Adipocyte (in vitro differentiated cells): ENCODE results near the gene RBMS3.
A peak's percentile ranks its signal among the peaks of the same experiment; 100 is the strongest.

ENCODE experiments used
- DNase-seq: peaks from one replicate; pipeline ENCODE4 v3.0.0-alpha.2; 2015; ENCODE audit warnings: low read depth
- H3K27me3 ChIP-seq: replicated peaks from 2 replicates; pipeline ENCODE4 v1.7.0; 2013; ENCODE audit warnings: mild to moderate bottlenecking, low read length, moderate library complexity; ENCODE audit not compliant: control insufficient read depth, insufficient read depth
- H3K36me3 ChIP-seq: 2 replicates; pipeline ENCODE4 v1.7.0; 2013; ENCODE audit warnings: low read length, mild to moderate bottlenecking, moderate library complexity; ENCODE audit not compliant: control insufficient read depth, insufficient read depth, severe bottlenecking
- H3K4me1 ChIP-seq: 2 replicates; pipeline ENCODE4 v1.7.0; 2013; ENCODE audit warnings: mild to moderate bottlenecking, low read length, moderate library complexity; ENCODE audit not compliant: control insufficient read depth, insufficient read depth
- H3K4me3 ChIP-seq: 2 replicates; pipeline ENCODE4 v1.7.0; 2013; ENCODE audit warnings: mild to moderate bottlenecking, low read length, moderate library complexity
- H3K9ac ChIP-seq: 2 replicates; pipeline ENCODE4 v1.7.0; 2013; ENCODE audit warnings: mild to moderate bottlenecking, low read length, moderate library complexity
- H3K9me3 ChIP-seq: 2 replicates; pipeline ENCODE4 v1.7.0; 2013; ENCODE audit warnings: mild to moderate bottlenecking, low read length, moderate library complexity; ENCODE audit not compliant: control insufficient read depth

The RBMS3 gene

DNA sequence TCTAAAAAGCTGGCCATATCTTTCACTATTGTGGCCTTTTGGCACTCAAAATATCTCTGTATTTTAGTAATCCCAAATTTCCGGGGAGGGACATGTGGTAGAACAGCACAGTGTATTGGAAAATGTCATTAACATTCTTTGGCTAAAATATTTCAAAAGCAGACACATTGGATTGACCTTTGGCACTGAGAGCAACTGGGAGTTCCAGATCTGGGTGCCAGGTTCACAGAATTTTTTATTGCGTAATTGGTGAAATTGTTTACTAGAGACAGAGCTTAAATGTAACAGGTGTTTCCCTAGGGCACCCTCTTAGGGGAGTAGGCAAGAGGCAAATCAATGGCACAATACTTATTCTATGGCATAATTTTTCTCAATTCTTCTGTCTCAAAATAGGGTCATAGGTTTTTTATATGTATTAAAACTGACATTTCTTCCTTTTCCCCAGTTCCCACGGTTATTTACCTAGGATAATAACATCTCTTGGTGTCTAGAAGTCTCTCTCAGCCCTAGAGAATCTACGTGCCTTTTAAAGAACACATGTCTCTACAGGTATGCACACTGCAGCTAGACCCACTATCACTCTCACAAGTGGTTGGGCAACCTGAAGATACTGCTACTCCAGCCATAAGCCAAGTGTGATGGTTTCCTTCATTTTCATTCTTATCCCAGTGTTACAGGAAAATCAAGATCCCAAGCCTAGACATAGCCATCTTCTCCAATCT is 10.6 kb downstream of the RBMS3 start:
- Histone ChIP-seq H3K4me3 (peak overlapping the region; percentile 15), H3K9me3 (no peaks in the 10 kb centered on the region), H3K27me3 (no peaks in the 10 kb centered on the region), H3K4me1 (peaks cover 68% of the 10 kb centered on the region), H3K9ac (no peak overlapping the region), H3K36me3 (peaks cover 16% of the 10 kb centered on the region)
- no peak for DNase-seq

DNA sequence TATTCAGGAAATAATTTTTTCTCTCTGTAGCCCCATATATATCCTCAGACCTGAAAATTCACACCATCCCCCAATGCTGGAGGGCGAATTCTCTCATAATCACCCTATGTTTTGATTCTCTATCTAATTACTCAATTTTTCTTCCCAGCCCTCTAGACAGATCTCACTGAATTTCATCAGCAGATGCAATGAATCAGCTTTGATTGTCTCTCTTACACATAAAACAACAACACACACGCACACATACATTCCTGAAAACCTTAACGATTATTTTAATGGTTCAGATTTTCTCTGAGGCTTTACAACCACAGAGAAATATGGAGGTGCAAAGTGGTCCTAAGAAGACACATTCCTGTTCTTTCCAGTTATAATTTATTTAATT is 11.1 kb downstream of the RBMS3 start:
- H3K4me3 ChIP-seq, result no peak overlapping the region
- no peak overlapping the region for H3K9ac ChIP-seq
- H3K36me3 ChIP-seq, result peaks cover 16% of the 10 kb centered on the region
- H3K9me3 ChIP-seq, result no peaks in the 10 kb centered on the region
- H3K27me3 ChIP-seq, result no peaks in the 10 kb centered on the region
- H3K4me1 ChIP-seq, result peaks cover 64% of the 10 kb centered on the region
- DNase-seq, result no peak

DNA sequence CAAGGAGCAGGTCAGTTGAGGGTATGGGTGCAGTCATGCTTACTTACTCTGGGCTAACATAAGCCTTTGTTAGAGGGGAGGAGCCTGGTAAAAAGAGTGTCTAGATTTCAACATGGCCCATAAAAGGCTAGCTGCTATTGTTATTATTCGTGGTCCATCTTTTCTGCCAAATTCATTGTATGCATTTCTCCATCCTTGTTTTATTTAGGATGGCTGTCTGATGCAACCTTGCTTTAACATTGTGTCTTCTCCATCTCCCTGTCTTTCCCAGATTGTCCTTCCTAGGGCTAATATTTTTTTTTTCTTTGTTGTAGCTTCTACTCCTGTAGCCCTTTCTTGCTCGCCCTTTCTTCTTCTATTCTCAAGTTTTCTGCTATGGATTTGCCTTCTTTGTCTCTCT is 12.6 kb downstream of the RBMS3 start:
- no peak for DNase-seq
- H3K9ac ChIP-seq, result no peak overlapping the region
- H3K27me3 ChIP-seq, result no peaks in the 10 kb centered on the region
- peaks cover 16% of the 10 kb centered on the region for H3K36me3 ChIP-seq
- H3K4me1 ChIP-seq, result peaks cover 59% of the 10 kb centered on the region
- H3K9me3 ChIP-seq, result no peaks in the 10 kb centered on the region
- H3K4me3 ChIP-seq, result no peak overlapping the region

DNA sequence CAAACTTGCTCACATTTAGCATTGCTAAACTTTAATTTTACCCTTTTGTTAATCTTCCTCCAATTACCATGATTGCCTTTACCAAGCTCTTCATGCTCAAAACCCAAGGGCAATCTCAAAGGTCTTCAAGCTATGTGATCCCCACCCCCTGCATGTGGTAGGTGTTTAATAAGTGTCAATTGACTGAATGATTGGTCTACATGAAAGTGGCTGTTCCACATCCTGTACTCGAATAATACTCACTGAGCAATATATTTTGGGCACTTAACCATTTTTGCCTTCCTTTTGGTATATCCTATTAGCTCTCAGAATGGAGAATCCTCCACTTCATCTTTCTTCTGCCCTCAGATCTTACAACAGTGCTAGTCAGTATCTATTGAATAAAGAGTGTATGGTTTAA is 17.1 kb downstream of the RBMS3 start:
- H3K9ac ChIP-seq, result no peak overlapping the region
- H3K4me1 ChIP-seq, result peaks cover 22% of the 10 kb centered on the region
- H3K9me3 ChIP-seq, result no peaks in the 10 kb centered on the region
- no peak for DNase-seq
- peaks cover 6% of the 10 kb centered on the region for H3K36me3 ChIP-seq
- no peaks in the 10 kb centered on the region for H3K27me3 ChIP-seq
- no peak overlapping the region for H3K4me3 ChIP-seq

DNA sequence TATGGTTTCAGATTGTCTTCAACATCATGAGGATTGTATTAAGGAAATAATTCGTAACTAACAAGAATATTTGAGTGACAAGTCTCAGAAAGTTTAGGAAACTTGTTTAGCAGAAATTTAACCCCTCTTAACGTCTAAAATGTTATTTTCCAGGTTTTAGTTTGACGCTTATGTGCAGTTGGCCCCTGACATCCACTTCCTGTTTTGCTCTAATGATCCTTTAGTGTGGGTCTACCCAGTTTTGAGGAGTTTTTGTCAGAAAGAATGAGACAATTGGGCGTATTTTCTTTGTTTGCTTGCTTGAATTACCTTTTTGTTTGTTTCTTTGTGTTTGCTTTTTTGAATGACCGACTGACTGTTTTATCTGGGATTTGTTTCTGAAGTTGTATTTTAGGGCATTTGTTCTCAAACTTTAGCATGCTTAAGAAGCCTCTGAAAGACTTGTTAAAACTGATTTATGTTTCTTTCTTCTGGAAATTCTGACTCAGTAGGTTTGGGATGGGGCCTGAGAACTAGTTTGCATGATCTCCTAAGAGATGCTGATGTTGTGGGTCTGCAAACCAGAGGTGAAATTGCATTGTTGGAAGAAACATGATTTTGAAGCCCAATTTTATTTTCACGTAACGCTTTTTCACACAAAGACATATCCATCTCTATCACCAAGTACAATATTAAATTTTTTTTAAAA is 20.6 kb downstream of the RBMS3 start:
- no peak overlapping the region for H3K4me3 ChIP-seq
- peaks cover 11% of the 10 kb centered on the region for H3K4me1 ChIP-seq
- no peaks in the 10 kb centered on the region for H3K27me3 ChIP-seq
- H3K9me3 ChIP-seq, result no peaks in the 10 kb centered on the region
- H3K9ac ChIP-seq, result no peak overlapping the region
- DNase-seq, result no peak
- H3K36me3 ChIP-seq, result peaks cover 19% of the 10 kb centered on the region

DNA sequence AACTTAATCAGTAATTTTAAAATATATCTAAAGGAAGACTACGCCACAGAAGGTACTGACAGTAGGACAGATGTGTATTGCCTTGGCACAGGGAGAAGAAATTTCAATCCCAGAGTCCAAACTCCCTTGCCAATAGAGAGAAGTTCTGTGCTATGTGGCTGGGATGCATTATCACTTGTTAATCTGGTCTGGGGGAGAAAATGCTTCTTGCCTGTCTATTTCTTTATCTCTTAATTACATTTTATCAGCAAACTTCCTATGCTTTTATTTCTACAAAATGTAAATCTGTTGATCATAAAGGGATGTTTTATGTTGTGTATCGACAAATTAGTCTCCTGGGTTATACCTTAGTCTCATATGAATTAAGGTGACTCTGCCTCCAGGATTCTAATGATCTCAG is 21.7 kb downstream of the RBMS3 start:
- Histone ChIP-seq H3K27me3 (no peaks in the 10 kb centered on the region), H3K9me3 (no peaks in the 10 kb centered on the region), H3K4me1 (peaks cover 5% of the 10 kb centered on the region), H3K4me3 (no peak overlapping the region), H3K36me3 (peaks cover 19% of the 10 kb centered on the region), H3K9ac (no peak overlapping the region)
- no peak for DNase-seq

DNA sequence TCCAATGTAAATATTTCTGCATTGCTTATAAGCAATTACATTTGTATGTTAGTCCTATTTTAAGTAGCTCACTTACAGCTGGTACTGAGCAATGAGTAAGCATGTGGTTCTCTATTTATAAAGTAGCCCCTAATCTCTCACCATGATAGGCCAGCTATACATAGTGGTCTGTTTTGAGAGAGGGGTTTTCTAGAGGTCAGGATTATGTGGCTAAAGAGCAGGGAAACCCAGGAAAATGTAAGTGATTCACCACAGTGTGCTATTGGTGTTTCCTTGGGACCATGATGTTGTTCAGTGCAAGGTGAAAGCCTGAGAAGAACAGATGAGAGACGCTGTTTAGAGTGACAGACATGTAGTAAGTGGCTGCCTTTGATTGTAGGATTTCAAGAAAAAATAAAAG is 26.4 kb downstream of the RBMS3 start:
- no peak for DNase-seq
- no peaks in the 10 kb centered on the region for H3K9me3 ChIP-seq
- no peak overlapping the region for H3K4me3 ChIP-seq
- H3K9ac ChIP-seq, result no peak overlapping the region
- H3K4me1 ChIP-seq, result peaks cover 10% of the 10 kb centered on the region
- H3K27me3 ChIP-seq, result no peaks in the 10 kb centered on the region
- peaks cover 19% of the 10 kb centered on the region for H3K36me3 ChIP-seq

DNA sequence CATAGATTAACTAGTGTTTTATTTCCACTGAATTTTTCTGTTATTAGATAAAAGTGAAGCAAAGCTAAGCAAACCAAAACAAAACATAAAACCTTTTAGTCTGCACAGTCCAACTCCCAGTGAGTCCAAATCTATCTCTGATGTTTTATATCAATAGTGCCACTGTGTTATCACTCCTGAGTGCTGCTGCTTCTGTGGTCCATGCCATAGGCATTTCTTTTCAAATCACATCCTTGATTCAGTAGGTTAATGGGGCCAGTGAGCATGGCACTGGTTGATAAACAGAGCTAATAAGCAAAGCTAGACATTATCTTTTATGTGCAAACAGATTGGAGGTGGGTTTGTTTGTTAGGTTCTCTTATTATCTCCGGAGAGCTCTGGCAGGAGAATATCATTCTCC is 30.0 kb downstream of the RBMS3 start:
- no peak overlapping the region for H3K4me3 ChIP-seq
- no peak for DNase-seq
- no peak overlapping the region for H3K9ac ChIP-seq

DNA sequence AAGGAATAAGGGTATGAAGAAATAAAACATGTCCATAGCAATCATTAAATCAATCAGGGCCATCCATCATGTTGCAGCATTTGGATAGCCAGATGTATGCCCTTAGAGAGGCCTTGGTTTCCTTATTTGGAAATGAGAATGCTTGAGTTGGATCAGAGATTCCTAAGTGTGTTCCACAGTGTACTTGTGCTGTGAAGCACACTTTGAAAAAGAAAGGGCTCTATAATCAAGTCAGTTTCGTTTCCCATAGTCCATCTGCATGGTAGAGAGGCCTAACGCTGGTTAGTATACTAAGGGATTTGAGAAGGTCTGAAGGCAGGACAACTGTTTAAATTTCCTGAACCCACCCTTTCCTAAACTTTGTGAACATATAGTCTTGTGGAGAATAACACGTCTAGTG is 30.9 kb downstream of the RBMS3 start:
- Histone ChIP-seq H3K27me3 (no peaks in the 10 kb centered on the region), H3K9ac (no peak overlapping the region), H3K9me3 (no peaks in the 10 kb centered on the region), H3K4me3 (no peak overlapping the region), H3K36me3 (no peaks in the 10 kb centered on the region), H3K4me1 (peaks cover 44% of the 10 kb centered on the region)
- DNase-seq, result no peak

More for the DNA sequence above, 30.0 kb downstream of the RBMS3 start:
- peaks cover 44% of the 10 kb centered on the region for H3K4me1 ChIP-seq
- no peaks in the 10 kb centered on the region for H3K27me3 ChIP-seq
- H3K9me3 ChIP-seq, result no peaks in the 10 kb centered on the region
- peaks cover 2% of the 10 kb centered on the region for H3K36me3 ChIP-seq

DNA sequence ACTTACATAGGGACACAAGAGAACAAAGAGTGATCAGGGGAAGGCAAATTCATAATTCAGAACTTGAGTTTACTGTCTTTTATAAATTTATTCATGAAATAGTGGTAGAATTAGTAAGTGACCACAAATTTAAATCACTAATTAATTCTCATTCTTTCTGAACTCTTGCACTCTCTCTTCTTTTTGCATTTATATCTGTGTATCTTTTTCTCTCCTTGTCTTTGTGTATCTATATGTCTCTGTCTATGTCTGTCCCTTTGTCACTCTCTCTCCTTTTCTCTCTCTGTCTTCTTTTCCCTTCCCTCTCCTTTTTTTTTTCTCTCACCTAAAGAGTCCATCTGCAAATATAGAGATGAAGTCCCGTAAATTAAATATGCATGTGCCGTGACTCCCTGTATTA is 31.5 kb downstream of the RBMS3 start:
- Histone ChIP-seq H3K27me3 (no peaks in the 10 kb centered on the region), H3K36me3 (no peaks in the 10 kb centered on the region), H3K9me3 (no peaks in the 10 kb centered on the region), H3K9ac (peak overlapping the region; percentile 17), H3K4me3 (peak overlapping the region; percentile 34), H3K4me1 (peaks cover 44% of the 10 kb centered on the region)
- DNase-seq, result no peak

DNA sequence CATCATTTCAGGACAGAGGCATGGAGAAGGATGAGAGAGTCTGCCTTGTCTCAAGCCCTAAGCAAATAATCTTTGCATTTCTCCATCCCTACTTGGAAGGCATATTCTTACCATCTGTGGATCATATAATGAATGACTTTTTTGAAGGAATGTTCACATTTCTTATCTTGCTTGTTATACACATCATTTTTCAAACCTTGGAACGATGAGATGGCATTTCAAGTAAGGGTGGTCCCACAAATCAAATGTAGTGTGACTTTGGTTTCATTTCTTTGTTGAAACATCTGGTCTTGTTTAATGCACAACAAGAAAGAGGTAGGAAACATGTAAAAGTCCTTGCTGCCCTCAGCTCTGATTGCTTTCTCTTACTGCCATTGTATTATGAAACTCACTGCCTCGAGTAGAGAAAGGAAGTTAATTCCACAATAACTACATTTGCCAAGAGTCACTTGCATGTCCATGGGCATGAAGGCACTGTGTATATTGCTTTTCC is 32.1 kb downstream of the RBMS3 start:
- no peaks in the 10 kb centered on the region for H3K9me3 ChIP-seq
- H3K36me3 ChIP-seq, result no peaks in the 10 kb centered on the region
- H3K27me3 ChIP-seq, result no peaks in the 10 kb centered on the region
- H3K4me3 ChIP-seq, result peak overlapping the region; percentile 34
- peaks cover 45% of the 10 kb centered on the region for H3K4me1 ChIP-seq
- peak; percentile 81 for DNase-seq
- peak overlapping the region; percentile 17 for H3K9ac ChIP-seq
